ENCODE measurements around the gene WSCD1. TPM values are rescaled to one million over a fixed set of nuclear protein-coding genes. Genes with fewer than 3 reads are reported as not detected.

The WSCD1 gene
- total RNA-seq, 6 donors from 2014 or later = 1.0 to 17.5 (median 3.8) TPM

- TF ChIP-seq POLR2AphosphoS5 (IDR thresholded peaks at IDR 0.05) = no peak
- TF ChIP-seq, protein P1, sequence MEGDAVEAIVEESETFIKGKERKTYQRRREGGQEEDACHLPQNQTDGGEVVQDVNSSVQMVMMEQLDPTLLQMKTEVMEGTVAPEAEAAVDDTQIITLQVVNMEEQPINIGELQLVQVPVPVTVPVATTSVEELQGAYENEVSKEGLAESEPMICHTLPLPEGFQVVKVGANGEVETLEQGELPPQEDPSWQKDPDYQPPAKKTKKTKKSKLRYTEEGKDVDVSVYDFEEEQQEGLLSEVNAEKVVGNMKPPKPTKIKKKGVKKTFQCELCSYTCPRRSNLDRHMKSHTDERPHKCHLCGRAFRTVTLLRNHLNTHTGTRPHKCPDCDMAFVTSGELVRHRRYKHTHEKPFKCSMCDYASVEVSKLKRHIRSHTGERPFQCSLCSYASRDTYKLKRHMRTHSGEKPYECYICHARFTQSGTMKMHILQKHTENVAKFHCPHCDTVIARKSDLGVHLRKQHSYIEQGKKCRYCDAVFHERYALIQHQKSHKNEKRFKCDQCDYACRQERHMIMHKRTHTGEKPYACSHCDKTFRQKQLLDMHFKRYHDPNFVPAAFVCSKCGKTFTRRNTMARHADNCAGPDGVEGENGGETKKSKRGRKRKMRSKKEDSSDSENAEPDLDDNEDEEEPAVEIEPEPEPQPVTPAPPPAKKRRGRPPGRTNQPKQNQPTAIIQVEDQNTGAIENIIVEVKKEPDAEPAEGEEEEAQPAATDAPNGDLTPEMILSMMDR (IDR thresholded peaks at IDR 0.05) = no peak
- no peak for TF ChIP-seq POLR2A (IDR thresholded peaks at IDR 0.05)
- no peak for TF ChIP-seq EP300 (IDR thresholded peaks at IDR 0.05)
- DNase-seq (no peak), ATAC-seq (ENCODE audit: low FRiP score in 2 of 2) (no peak)
- H3K27me3 ChIP-seq = no peaks in the 10 kb centered on the region
- H3K4me3 ChIP-seq = no peak overlapping the region
- no peaks in the 10 kb centered on the region for H3K9me3 ChIP-seq
- H3K4me1 ChIP-seq = no peaks in the 10 kb centered on the region
- no peak overlapping the region for H3K27ac ChIP-seq
- H3K36me3 ChIP-seq = no peaks in the 10 kb centered on the region
- 55 to 82% methylated on average over 3 of the region's 3 CpGs for WGBS, 2 donors
These were observed 22.2 kb upstream of the WSCD1 start for GRCh38 chr17:6047966-6048365.

DNA sequence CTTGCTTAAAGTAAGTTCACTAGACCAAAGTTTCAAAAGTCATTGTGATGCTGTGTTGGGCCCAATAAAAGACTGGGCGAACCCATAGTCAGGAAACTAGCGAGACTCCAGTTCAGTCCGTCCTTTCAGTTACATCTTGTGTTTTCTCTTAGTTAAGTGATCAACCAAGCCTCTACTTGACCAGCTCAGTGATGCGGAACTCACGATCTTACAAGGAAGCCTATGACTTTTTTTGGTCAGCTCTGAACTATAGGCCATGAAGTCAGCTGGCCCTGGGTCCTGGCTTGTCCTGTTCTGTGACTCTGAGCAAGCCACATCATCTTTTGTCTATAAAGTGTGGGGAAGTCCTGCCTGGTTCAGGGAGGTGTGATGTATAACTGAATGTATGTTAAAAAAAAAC is 21.7 kb upstream of the WSCD1 start:
- TF ChIP-seq POLR2A (IDR thresholded peaks at IDR 0.05) (no peak), EP300 (IDR thresholded peaks at IDR 0.05) (no peak), POLR2AphosphoS5 (IDR thresholded peaks at IDR 0.05) (no peak)
- TF ChIP-seq, protein P1 (IDR thresholded peaks at IDR 0.05) = no peak
- no peaks in the 10 kb centered on the region for H3K27me3 ChIP-seq
- H3K4me1 ChIP-seq = no peaks in the 10 kb centered on the region
- ATAC-seq (ENCODE audit: low FRiP score in 2 of 2) = no peak
- DNase-seq = no peak
- no peaks in the 10 kb centered on the region for H3K36me3 ChIP-seq
- H3K27ac ChIP-seq = no peak overlapping the region
- no peaks in the 10 kb centered on the region for H3K9me3 ChIP-seq
- 95 to 98% methylated on average over 5 of the region's 5 CpGs for WGBS, 2 donors
- no peak overlapping the region for H3K4me3 ChIP-seq

DNA sequence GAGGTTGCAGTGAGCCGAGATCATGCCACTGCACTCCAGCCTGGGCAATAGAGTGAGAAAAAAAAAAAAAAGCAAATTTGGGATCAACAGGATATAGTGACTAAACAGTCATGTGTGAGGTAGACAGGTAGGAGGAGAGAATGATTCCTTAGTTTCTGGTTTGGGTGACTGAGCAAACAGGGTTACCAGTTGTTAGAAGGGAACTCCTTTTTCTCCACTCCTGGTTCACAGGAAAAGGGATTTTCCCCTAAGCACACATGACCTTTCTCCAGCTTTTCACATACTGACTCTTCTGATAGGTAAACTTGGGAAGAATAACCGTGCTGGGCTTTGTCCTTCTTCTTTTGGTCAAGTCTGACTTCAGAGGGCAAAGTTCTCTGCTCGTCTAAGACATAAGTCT is 17.3 kb upstream of the WSCD1 start:
- TF ChIP-seq, protein P1 (IDR thresholded peaks at IDR 0.05) = no peak
- no peak for TF ChIP-seq POLR2A (IDR thresholded peaks at IDR 0.05)
- no peak for TF ChIP-seq EP300 (IDR thresholded peaks at IDR 0.05)
- TF ChIP-seq POLR2AphosphoS5 (IDR thresholded peaks at IDR 0.05) = no peak
- Histone ChIP-seq H3K4me1 (no peaks in the 10 kb centered on the region), H3K9me3 (no peaks in the 10 kb centered on the region), H3K36me3 (no peaks in the 10 kb centered on the region), H3K27me3 (no peaks in the 10 kb centered on the region), H3K27ac (no peak overlapping the region), H3K4me3 (no peak overlapping the region)
- WGBS, 2 donors = 49 to 69% methylated on average over 3 of the region's 3 CpGs
- no peak for ATAC-seq (ENCODE audit: low FRiP score in 2 of 2)
- no peak for DNase-seq

- H3K27me3 ChIP-seq = no peaks in the 10 kb centered on the region
- ATAC-seq (ENCODE audit: low FRiP score in 2 of 2) = no peak
- H3K27ac ChIP-seq = no peak overlapping the region
- H3K9me3 ChIP-seq = no peaks in the 10 kb centered on the region
- no peaks in the 10 kb centered on the region for H3K4me1 ChIP-seq
- no peak for DNase-seq
- TF ChIP-seq, protein P1 (IDR thresholded peaks at IDR 0.05) = no peak
- no peak for TF ChIP-seq EP300 (IDR thresholded peaks at IDR 0.05)
- TF ChIP-seq POLR2AphosphoS5 (IDR thresholded peaks at IDR 0.05) = no peak
- TF ChIP-seq POLR2A (IDR thresholded peaks at IDR 0.05) = no peak
- WGBS, 2 donors = 79 to 80% methylated on average over 3 of the region's 3 CpGs
- no peak overlapping the region for H3K4me3 ChIP-seq
- no peaks in the 10 kb centered on the region for H3K36me3 ChIP-seq
These were observed 15.8 kb upstream of the WSCD1 start for GRCh38 chr17:6054372-6054771.

DNA sequence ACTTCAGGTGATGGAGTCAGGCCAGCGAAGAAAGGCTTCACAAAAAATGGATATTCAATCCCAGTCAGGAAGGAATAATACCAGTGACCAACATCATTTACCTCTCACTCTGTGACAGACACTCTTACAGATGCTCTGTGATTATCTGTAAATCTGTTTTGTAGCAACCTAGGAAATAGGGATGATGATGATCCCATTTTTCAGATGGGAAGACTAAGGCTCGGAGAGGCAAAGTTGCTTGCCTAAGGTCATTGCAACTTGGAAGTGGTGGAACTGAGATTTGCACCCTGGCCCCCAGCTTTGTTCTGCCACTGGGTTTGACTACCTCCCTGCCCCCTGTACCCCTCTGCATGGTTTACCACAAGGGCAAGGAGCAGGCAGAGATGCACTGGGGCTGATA is 14.1 kb upstream of the WSCD1 start:
- WGBS, 2 donors = 86 to 89% methylated on average over 2 of the region's 2 CpGs
- H3K4me3 ChIP-seq = no peak overlapping the region
- no peaks in the 10 kb centered on the region for H3K9me3 ChIP-seq
- ATAC-seq (ENCODE audit: low FRiP score in 2 of 2) (no peak), DNase-seq (no peak)
- no peaks in the 10 kb centered on the region for H3K27me3 ChIP-seq
- no peak overlapping the region for H3K27ac ChIP-seq
- H3K4me1 ChIP-seq = no peaks in the 10 kb centered on the region
- no peaks in the 10 kb centered on the region for H3K36me3 ChIP-seq
- TF ChIP-seq POLR2AphosphoS5 (IDR thresholded peaks at IDR 0.05) = no peak
- TF ChIP-seq, protein P1 (IDR thresholded peaks at IDR 0.05) = no peak
- TF ChIP-seq EP300 (IDR thresholded peaks at IDR 0.05) = no peak
- TF ChIP-seq POLR2A (IDR thresholded peaks at IDR 0.05) = no peak

Data from upper lobe of left lung (tissue), 6 donors.